Measurements from ENCODE around the gene RCBTB2.

RCBTB2 gene

GRCh38 chr13:48564056-48564455 is 31.2 kb upstream of the RCBTB2 start:
- no peak for DNase-seq

- DNase-seq: no peak
Observed at GRCh38 chr13:48563626-48564025, 30.7 kb upstream of the RCBTB2 start.

GRCh38 chr13:48562296-48563066 is 29.6 kb upstream of the RCBTB2 start:
- no peak for DNase-seq

GRCh38 chr13:48561466-48562235 is 28.8 kb upstream of the RCBTB2 start:
- no peak for DNase-seq

- no peak for DNase-seq
Observed at GRCh38 chr13:48560657-48561337, 27.9 kb upstream of the RCBTB2 start.

- no peak for DNase-seq
Observed at GRCh38 chr13:48559638-48560320, 26.9 kb upstream of the RCBTB2 start.

GRCh38 chr13:48556817-48557216 is 23.9 kb upstream of the RCBTB2 start:
- DNase-seq: no peak

GRCh38 chr13:48555441-48555840 is 22.6 kb upstream of the RCBTB2 start:
- no peak for DNase-seq

GRCh38 chr13:48551329-48551728 is 18.4 kb upstream of the RCBTB2 start:
- no peak for DNase-seq

GRCh38 chr13:48549658-48550057 is 16.8 kb upstream of the RCBTB2 start:
- no peak for DNase-seq

- DNase-seq: no peak
Observed at GRCh38 chr13:48547663-48548092, 14.8 kb upstream of the RCBTB2 start.

- DNase-seq: no peak
Observed at GRCh38 chr13:48545608-48546007, 12.7 kb upstream of the RCBTB2 start.

- DNase-seq: peak in 27 of 56 donors; percentile 4 to 50 (median 14)
Observed at GRCh38 chr13:48542581-48543341, 9.9 kb upstream of the RCBTB2 start.

GRCh38 chr13:48542138-48542537 is 9.3 kb upstream of the RCBTB2 start:
- no peak for DNase-seq

- no peak for DNase-seq
Observed at GRCh38 chr13:48539550-48539949, 6.7 kb upstream of the RCBTB2 start.

GRCh38 chr13:48536621-48537250 is 3.9 kb upstream of the RCBTB2 start:
- no peak for DNase-seq

GRCh38 chr13:48535766-48536165 is 2.9 kb upstream of the RCBTB2 start:
- no peak for DNase-seq

- DNase-seq: no peak
Observed at GRCh38 chr13:48534911-48535501, 2.1 kb upstream of the RCBTB2 start.

- DNase-seq: no peak
Observed at GRCh38 chr13:48533961-48534600, 1.2 kb upstream of the RCBTB2 start.

- DNase-seq: peak in 3 of 56 donors; percentile 67 to 71 (median 68)
Observed at GRCh38 chr13:48532256-48532505, 699 bp downstream of the RCBTB2 start.
